Spleen (tissue), 11 donors: ENCODE results near the gene GNB1L. TPM values are rescaled to one million over a fixed set of nuclear protein-coding genes. Genes with fewer than 3 reads are reported as not detected.
A peak's percentile ranks its signal among the peaks of the same experiment; 100 is the strongest.
"Not testable (repeated sequence)": the region's sequence is repeated elsewhere in the genome, so short reads cannot be mapped to it uniquely, and the experiment has no call there.

ENCODE experiments used
- DNase-seq: peaks from one replicate; pipeline ENCODE4 v3.0.0-alpha.2; 2020
- H3K27ac ChIP-seq, 8 donors: fragments of 200-600 bp; sonication (generic) in 7 of 8; 1 replicate in 4 of 8; 2 replicates in 4 of 8; pipeline versions ENCODE4 v1.5.0 to v1.8.0; 2016 to 2021; ENCODE audit warnings: inconsistent platforms in 4 of 8, mild to moderate bottlenecking in 4 of 8, moderate library complexity in 1 of 8
- H3K27me3 ChIP-seq, 7 donors: fragments of 200-600 bp; sonication (generic) in 6 of 7; replicated peaks in 1 of 7; 1 replicate in 4 of 7; 2 replicates in 3 of 7; pipeline versions ENCODE4 v1.5.0 to v1.8.0; 2016 to 2021; ENCODE audit warnings: inconsistent platforms in 3 of 7, mild to moderate bottlenecking in 1 of 7
- H3K36me3 ChIP-seq, 6 donors: fragments of 200-600 bp; sonication (generic) in 5 of 6; 1 replicate in 4 of 6; 2 replicates in 2 of 6; pipeline versions ENCODE4 v1.5.0 to v1.8.0; 2016 to 2021; ENCODE audit warnings: inconsistent platforms in 2 of 6
- H3K4me1 ChIP-seq, 6 donors: fragments of 200-600 bp; sonication (generic) in 5 of 6; 1 replicate in 3 of 6; 2 replicates in 3 of 6; pipeline versions ENCODE4 v1.5.0 to v1.8.0; 2016 to 2021; ENCODE audit warnings: inconsistent platforms in 3 of 6
- H3K4me3 ChIP-seq, 8 donors: fragments of 200-600 bp; sonication (generic) in 7 of 8; 1 replicate in 4 of 8; 2 replicates in 4 of 8; pipeline versions ENCODE4 v1.5.0 to v1.8.0; 2016 to 2021; ENCODE audit warnings: inconsistent platforms in 4 of 8, mild to moderate bottlenecking in 4 of 8, moderate library complexity in 2 of 8
- H3K9me3 ChIP-seq, 8 donors: fragments of 200-600 bp; sonication (generic) in 7 of 8; 1 replicate in 4 of 8; 2 replicates in 4 of 8; pipeline versions ENCODE4 v1.5.0 to v1.8.0; 2016 to 2021; ENCODE audit warnings: inconsistent platforms in 4 of 8
- POLR2A ChIP-seq, 3 donors: fragments of 450-650 bp; IDR thresholded peaks; one replicate each; pipeline ENCODE4 v1.5.1; 2017; ENCODE audit warnings: antibody characterized with exemption in 3 of 3, mild to moderate bottlenecking in 1 of 3
- POLR2AphosphoS5 ChIP-seq, 3 donors: sonication (generic); formaldehyde crosslinking; IDR thresholded peaks; one replicate each; pipeline ENCODE4 v1.5.1; 2017; ENCODE audit warnings: antibody characterized with exemption in 3 of 3
- WGBS, 5 donors: extraction: QIAGEN DNeasy Blood & Tissue Kit in 3 of 5; methylation state at CpG; one replicate each; pipeline versions ENCODE4 v1.1.5 to v1.1.7; 2013 to 2018; 5-methylcytosine and 5-hydroxymethylcytosine counted together
- intact Hi-C: fragments of 100-400 bp; cut with DNase I; formaldehyde crosslinking; loops from one replicate; pipeline ENCODE4 v1.15.0; 2023; ENCODE audit warnings: low total_unique reads
- polyA plus RNA-seq, 3 donors: library from polyadenylated mRNA; stranded (reverse); fragments of 200-250 nt; gene quantifications; one replicate each; pipeline ENCODE4 v1.2.1, GENCODE V29; 2013
- total RNA-seq, 7 donors: library from RNA; depleted of rRNA in 3 of 7; stranded (reverse); fragments of >200 nt in 3 of 7; fragmentation: NEBNext Ultra II Directional in 4 of 7; extraction: Animal tissue kit (Norgen Biotek cat#: 25700) in 4 of 7; gene quantifications; one replicate each; pipeline versions ENCODE4 v1.1.0 to v1.2.1, GENCODE V29; 2016 to 2021
- TF ChIP-seq, protein P1 (sequence below), 11 experiments: fragments of 200-600 bp in 7 of 11; fragments of 450-650 bp in 4 of 11; sonication (generic) in 4 of 11; IDR thresholded peaks in 8 of 11; conservative IDR thresholded peaks in 3 of 11; 1 replicate in 7 of 11; 2 replicates in 4 of 11; pipeline versions ENCODE4 v1.4.0 to v1.8.0; 2016 to 2021; ENCODE audit warnings: antibody characterized with exemption in 11 of 11, inconsistent platforms in 4 of 11, mild to moderate bottlenecking in 1 of 11
- donor health status: healthy with polysubstance abuse.
- donor health status: DM: no; HTN: no; CAD: no; lungs with moderate emphysema.
- donor health status: DM: no; HTN: no; CAD: no.
- donor health status: Bipolar disorder and iron deficiency.
- donor health status: healthy.
- donor health status: DM: no; HTN: no; CAD: no.
- donor health status: DM: yes; HTN: yes; CAD: no.

The GNB1L gene
- total and polyA plus RNA-seq, 10 donors = 5.7 to 10.4 (median 7.9) TPM

DNA sequence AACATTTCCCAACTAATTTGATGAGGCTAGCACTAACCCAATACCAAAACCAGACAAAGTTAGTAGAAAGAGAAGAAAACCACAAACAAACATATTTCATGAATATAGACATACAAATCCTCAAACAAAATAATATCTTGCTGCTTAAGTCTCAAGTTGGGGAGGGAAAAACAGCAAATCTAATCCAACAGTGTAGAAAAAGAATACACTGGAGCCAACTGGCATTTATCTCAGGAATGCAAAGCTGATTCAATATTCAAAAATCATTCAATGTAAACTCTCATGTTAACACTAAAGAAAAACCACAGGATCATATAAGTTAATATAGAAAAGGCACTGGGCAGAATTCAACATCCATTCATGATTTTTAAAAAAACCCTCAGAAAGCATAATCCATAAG is 18.2 kb downstream of the GNB1L start:
- no peak overlapping the region for H3K27ac ChIP-seq
- no peaks in the 10 kb centered on the region for H3K36me3 ChIP-seq
- H3K4me1 ChIP-seq = peaks cover 0 to 14% (median 10%) of the 10 kb centered on the region in 6 donors
- H3K4me3 ChIP-seq = no peak overlapping the region
- no peaks in the 10 kb centered on the region for H3K27me3 ChIP-seq
- DNase-seq = no peak
- intact Hi-C loops = no loop called here
- TF ChIP-seq, protein P1, sequence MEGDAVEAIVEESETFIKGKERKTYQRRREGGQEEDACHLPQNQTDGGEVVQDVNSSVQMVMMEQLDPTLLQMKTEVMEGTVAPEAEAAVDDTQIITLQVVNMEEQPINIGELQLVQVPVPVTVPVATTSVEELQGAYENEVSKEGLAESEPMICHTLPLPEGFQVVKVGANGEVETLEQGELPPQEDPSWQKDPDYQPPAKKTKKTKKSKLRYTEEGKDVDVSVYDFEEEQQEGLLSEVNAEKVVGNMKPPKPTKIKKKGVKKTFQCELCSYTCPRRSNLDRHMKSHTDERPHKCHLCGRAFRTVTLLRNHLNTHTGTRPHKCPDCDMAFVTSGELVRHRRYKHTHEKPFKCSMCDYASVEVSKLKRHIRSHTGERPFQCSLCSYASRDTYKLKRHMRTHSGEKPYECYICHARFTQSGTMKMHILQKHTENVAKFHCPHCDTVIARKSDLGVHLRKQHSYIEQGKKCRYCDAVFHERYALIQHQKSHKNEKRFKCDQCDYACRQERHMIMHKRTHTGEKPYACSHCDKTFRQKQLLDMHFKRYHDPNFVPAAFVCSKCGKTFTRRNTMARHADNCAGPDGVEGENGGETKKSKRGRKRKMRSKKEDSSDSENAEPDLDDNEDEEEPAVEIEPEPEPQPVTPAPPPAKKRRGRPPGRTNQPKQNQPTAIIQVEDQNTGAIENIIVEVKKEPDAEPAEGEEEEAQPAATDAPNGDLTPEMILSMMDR (IDR thresholded peaks at IDR 0.05 in 8 of 11, conservative IDR thresholded peaks at IDR 0.05 in 3 of 11) = no peak
- TF ChIP-seq POLR2AphosphoS5 (IDR thresholded peaks at IDR 0.05) = no peak
- TF ChIP-seq POLR2A (IDR thresholded peaks at IDR 0.05) = no peak
- no peaks in the 10 kb centered on the region for H3K9me3 ChIP-seq

DNA sequence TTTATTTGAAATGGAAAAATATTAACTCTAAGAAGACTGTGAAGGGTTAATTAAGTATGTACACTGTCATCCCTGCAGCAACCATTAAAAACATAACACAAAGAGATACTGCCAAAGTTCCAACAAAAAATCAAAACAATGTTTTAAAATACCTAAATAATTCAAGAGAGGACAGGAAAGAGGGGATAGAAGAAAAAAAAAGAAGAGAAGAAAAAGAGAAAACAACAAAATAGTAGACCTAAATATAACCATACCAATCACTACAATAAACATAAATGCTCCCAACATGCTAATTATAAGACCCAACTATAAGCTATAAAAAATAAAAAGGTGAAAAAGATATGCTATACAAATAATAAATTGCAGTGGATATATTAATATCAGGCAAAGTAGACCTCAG is 20.1 kb downstream of the GNB1L start:
- Histone ChIP-seq H3K4me1 (peaks cover 0 to 14% (median 10%) of the 10 kb centered on the region in 6 donors), H3K27ac (no peak overlapping the region), H3K4me3 (no peak overlapping the region), H3K9me3 (no peaks in the 10 kb centered on the region), H3K36me3 (no peaks in the 10 kb centered on the region), H3K27me3 (no peaks in the 10 kb centered on the region)
- TF ChIP-seq, protein P1 (IDR thresholded peaks at IDR 0.05 in 8 of 11, conservative IDR thresholded peaks at IDR 0.05 in 3 of 11) = no peak
- no peak for TF ChIP-seq POLR2A (IDR thresholded peaks at IDR 0.05)
- TF ChIP-seq POLR2AphosphoS5 (IDR thresholded peaks at IDR 0.05) = no peak
- intact Hi-C loops = no loop called here
- no peak for DNase-seq

DNA sequence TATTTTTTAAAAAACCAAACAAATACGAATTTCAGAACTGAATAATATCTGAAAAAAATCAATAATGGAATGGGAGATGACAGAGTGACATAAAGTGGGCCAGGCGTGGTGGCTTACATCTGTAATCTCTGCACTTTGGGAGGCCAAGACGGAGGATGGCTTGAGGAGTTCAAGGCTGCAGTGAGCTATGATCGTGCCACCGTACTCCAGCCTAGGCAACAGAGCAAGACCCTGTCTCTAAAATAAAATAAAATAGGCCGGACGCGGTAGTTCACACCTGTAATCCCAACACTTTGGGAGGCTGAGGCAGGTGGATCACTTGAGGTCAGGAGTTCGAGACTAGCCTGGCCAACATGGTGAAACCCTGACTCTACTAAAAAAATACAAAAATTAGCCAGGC is 21.3 kb downstream of the GNB1L start:
- intact Hi-C loops, DNase-seq, H3K4me3 ChIP-seq, H3K9me3 ChIP-seq, H3K36me3 ChIP-seq, H3K27me3 ChIP-seq: not testable (repeated sequence)
- H3K4me1 ChIP-seq = peaks cover 0 to 14% (median 10%) of the 10 kb centered on the region in 6 donors
- 83 to 91% (median 84%) methylated on average over 9 of the region's 9 CpGs for WGBS, 5 donors
- peak overlapping the region in 1 of 8 donors; percentile 4 for H3K27ac ChIP-seq

DNA sequence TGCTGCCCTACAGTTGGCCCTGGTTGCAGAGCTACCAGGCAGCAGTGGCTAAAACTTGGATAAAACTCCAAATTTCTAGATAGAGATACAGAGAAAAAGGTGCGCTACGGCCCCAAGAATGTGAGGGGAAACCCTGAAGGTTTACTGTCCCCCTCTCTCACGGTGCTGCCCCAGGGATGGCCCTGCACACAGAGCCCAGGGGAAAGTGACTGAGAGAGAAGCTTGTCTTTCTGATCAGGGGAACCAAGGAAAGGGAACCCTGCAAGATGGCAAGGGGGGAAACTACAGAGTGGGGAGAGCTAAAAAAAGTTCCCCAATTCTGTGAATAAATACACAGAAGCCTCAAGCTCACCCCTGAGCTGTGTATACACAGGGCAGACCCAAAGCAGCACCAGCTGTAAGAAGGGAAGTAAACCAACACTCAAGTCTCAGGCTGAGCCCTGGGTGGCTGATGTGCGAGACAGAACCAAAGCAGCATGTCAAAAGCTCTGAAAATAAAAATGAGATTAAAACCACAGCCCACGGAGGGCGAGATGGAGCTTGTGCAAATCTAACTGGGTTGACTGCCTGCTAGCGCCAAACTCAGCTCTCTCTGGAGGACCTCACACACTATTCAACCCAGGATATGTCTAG is 22.1 kb downstream of the GNB1L start:
- peaks cover 0 to 14% (median 10%) of the 10 kb centered on the region in 6 donors for H3K4me1 ChIP-seq
- peak overlapping the region in 4 of 8 donors; percentile 2 to 25 (median 4) for H3K27ac ChIP-seq
- H3K4me3 ChIP-seq = no peak overlapping the region
- no peaks in the 10 kb centered on the region for H3K36me3 ChIP-seq
- TF ChIP-seq POLR2AphosphoS5 (IDR thresholded peaks at IDR 0.05) = no peak
- no peak for TF ChIP-seq POLR2A (IDR thresholded peaks at IDR 0.05)
- TF ChIP-seq, protein P1 (IDR thresholded peaks at IDR 0.05 in 8 of 11, conservative IDR thresholded peaks at IDR 0.05 in 3 of 11) = no peak
- intact Hi-C loops = no loop called here
- DNase-seq = no peak
- 49 to 65% (median 52%) methylated on average over 7 of the region's 7 CpGs for whole genome bisulfite sequencing, 5 donors
- H3K27me3 ChIP-seq = no peaks in the 10 kb centered on the region
- H3K9me3 ChIP-seq = no peaks in the 10 kb centered on the region

DNA sequence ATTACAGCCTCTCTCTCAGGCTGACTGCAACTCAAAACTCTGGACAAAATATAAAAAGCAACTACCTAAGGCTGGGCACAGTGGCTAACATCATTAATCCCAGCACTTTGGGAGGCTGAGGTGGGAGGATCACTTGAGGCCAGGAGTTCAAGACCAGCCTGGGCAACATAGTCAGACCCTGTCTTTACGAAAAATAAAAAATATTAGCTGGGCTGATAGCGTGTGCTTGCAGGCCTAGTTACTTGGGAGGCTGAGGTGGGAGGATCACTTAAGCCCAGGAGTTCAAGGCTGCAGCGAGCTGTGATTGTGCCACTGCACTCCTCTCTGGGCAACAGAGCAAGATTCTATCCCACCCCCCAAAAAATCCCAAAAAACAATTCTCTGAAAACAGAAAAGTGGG is 22.7 kb downstream of the GNB1L start:
- H3K27ac ChIP-seq, H3K9me3 ChIP-seq, H3K36me3 ChIP-seq, intact Hi-C loops, H3K27me3 ChIP-seq, H3K4me3 ChIP-seq, DNase-seq: not testable (repeated sequence)
- peaks cover 0 to 14% (median 10%) of the 10 kb centered on the region in 6 donors for H3K4me1 ChIP-seq
- WGBS, 5 donors = 77 to 96% (median 86%) methylated on average over 3 of the region's 3 CpGs
